Left lung (tissue), 10 donors: ENCODE results near the gene PHACTR1. TPM values are rescaled to one million over a fixed set of nuclear protein-coding genes. Genes with fewer than 3 reads are reported as not detected.

ENCODE experiments used
- ATAC-seq: fragments of 200-7000 bp; cut with Tn5 transposase; one replicate; pipeline ENCODE4 v1.9.1; 2020; ENCODE audit warnings: moderate library complexity
- DNase-seq, 4 donors: peaks; one replicate each; pipeline ENCODE4 v3.0.0-alpha.2; 2013 to 2020
- H3K27ac ChIP-seq, 2 donors: fragments of 200-600 bp; sonication (generic) in 1 of 2; one replicate each; pipeline versions ENCODE4 v1.5.0 to v1.8.0; 2020 to 2021
- H3K27me3 ChIP-seq, 2 donors: fragments of 200-600 bp; sonication (generic) in 1 of 2; one replicate each; pipeline versions ENCODE4 v1.5.0 to v1.8.0; 2020 to 2021
- H3K36me3 ChIP-seq, 2 donors: fragments of 200-600 bp; sonication (generic) in 1 of 2; one replicate each; pipeline versions ENCODE4 v1.5.0 to v1.8.0; 2020 to 2021
- H3K4me1 ChIP-seq, 2 donors: fragments of 200-600 bp; one replicate each; pipeline ENCODE4 v1.8.0; 2021
- H3K4me3 ChIP-seq, 2 donors: fragments of 200-600 bp; sonication (generic) in 1 of 2; one replicate each; pipeline versions ENCODE4 v1.5.0 to v1.8.0; 2020 to 2021; ENCODE audit warnings: mild to moderate bottlenecking in 1 of 2
- H3K9me3 ChIP-seq, 2 donors: fragments of 200-600 bp; sonication (generic) in 1 of 2; one replicate each; pipeline versions ENCODE4 v1.5.0 to v1.8.0; 2020 to 2021
- CTCF ChIP-seq, 2 donors: fragments of 200-600 bp; sonication (generic) in 1 of 2; IDR thresholded peaks; one replicate each; pipeline versions ENCODE4 v1.5.0 to v1.8.0; 2021; ENCODE audit warnings: antibody characterized with exemption in 2 of 2
- intact Hi-C, 2 donors: fragments of 100-400 bp; cut with DNase I; formaldehyde crosslinking; loops; one replicate each; pipeline versions ENCODE4 v1.11.2 to v1.14.2; 2022
- polyA plus RNA-seq, 6 donors: library from polyadenylated mRNA; unstranded; fragments of 120-200 nt; gene quantifications; one replicate each; pipeline ENCODE4 v1.2.1, GENCODE V29; 2013; ENCODE audit not compliant: insufficient read length in 6 of 6
- total RNA-seq, 2 donors: library from RNA; stranded (reverse); fragmentation: NEBNext Ultra II Directional; extraction: Animal tissue kit (Norgen Biotek cat#: 25700); gene quantifications; one replicate each; pipeline ENCODE4 v1.2.1, GENCODE V29; 2021
- donor health status: DM: no; HTN: yes; CAD: no.
- donor health status: DM: no; HTN: no; CAD: no.

Gene PHACTR1
- total and polyA plus RNA-seq, 8 donors, result 12.1 to 53.3 (median 15.8) TPM

DNA sequence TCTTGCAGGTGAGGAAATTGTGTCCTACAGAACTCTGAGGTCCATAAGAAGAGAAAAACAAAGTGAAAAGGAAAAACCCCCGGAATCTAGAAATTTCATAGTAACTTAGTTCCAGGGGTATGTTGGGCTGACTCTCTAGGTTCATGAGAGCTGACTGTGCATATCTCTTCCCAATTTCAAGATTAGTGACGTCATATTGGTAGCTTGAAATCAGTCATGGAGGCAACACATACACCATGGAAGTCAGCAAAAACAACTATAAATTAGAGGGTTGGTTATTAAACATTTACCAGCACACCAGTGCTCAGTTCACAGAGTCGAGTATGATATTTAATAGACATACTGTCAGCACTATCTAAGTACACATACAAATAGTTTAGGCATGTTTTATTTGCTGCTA lies 49.8 kb downstream of the PHACTR1 start:
- H3K4me3 ChIP-seq, result no peak overlapping the region
- DNase-seq, result no peak
- peaks cover 0 to 16% of the 10 kb centered on the region in 2 donors for H3K27me3 ChIP-seq
- H3K4me1 ChIP-seq, result no peaks in the 10 kb centered on the region
- no peaks in the 10 kb centered on the region for H3K36me3 ChIP-seq
- no peak for TF ChIP-seq CTCF (IDR thresholded peaks at IDR 0.05)
- H3K27ac ChIP-seq, result no peak overlapping the region
- intact Hi-C loops, result no loop called here
- no peaks in the 10 kb centered on the region for H3K9me3 ChIP-seq
- ATAC-seq, result no peak

- ATAC-seq (no peak), DNase-seq (no peak)
- intact Hi-C loops, result no loop called here
- Histone ChIP-seq H3K9me3 (no peaks in the 10 kb centered on the region), H3K27ac (no peak overlapping the region), H3K36me3 (no peaks in the 10 kb centered on the region), H3K4me1 (no peaks in the 10 kb centered on the region), H3K27me3 (peaks cover 3 to 23% of the 10 kb centered on the region in 2 donors), H3K4me3 (no peak overlapping the region)
- no peak for TF ChIP-seq CTCF (IDR thresholded peaks at IDR 0.05)
Measured at GRCh38 chr6:12767016-12767415, 50.4 kb downstream of the PHACTR1 start.

GRCh38 chr6:12769556-12770256 lies 53.1 kb downstream of the PHACTR1 start:
- intact Hi-C loops, result no loop called here
- Histone ChIP-seq H3K9me3 (no peaks in the 10 kb centered on the region), H3K27me3 (peaks cover 9 to 37% of the 10 kb centered on the region in 2 donors), H3K4me1 (no peaks in the 10 kb centered on the region), H3K4me3 (no peak overlapping the region), H3K27ac (no peak overlapping the region), H3K36me3 (no peaks in the 10 kb centered on the region)
- ATAC-seq (no peak), DNase-seq (no peak)
- TF ChIP-seq CTCF (IDR thresholded peaks at IDR 0.05), result no peak

DNA sequence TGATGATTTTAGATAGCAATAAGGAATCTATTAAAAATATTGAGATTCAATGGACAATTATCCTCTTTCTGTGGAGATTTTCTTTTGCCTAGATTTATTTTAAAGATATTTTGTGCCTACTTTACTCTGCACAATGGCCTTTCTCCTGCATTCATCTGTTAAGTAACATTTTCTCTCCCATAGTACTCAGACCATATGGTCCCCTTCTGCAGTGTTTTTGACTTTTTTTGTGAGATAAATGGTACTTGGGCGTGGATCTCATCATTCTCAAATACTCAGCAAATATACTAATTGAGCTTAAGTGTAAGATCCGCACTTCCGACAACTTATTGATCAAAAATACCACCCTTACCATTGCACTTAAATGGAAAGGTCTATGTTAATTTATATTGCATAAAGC lies 55.8 kb downstream of the PHACTR1 start:
- no peak overlapping the region for H3K4me3 ChIP-seq
- H3K4me1 ChIP-seq, result no peaks in the 10 kb centered on the region
- H3K27me3 ChIP-seq, result peaks cover 9 to 43% of the 10 kb centered on the region in 2 donors
- no peak for ATAC-seq
- no peaks in the 10 kb centered on the region for H3K36me3 ChIP-seq
- no peak for TF ChIP-seq CTCF (IDR thresholded peaks at IDR 0.05)
- no peaks in the 10 kb centered on the region for H3K9me3 ChIP-seq
- H3K27ac ChIP-seq, result no peak overlapping the region
- no peak for DNase-seq
- intact Hi-C loops, result no loop called here

- Histone ChIP-seq H3K4me3 (no peak overlapping the region), H3K9me3 (no peaks in the 10 kb centered on the region), H3K4me1 (no peaks in the 10 kb centered on the region), H3K27me3 (peaks cover 9 to 28% of the 10 kb centered on the region in 2 donors), H3K27ac (no peak overlapping the region), H3K36me3 (no peaks in the 10 kb centered on the region)
- intact Hi-C loops, result no loop called here
- DNase-seq (no peak), ATAC-seq (no peak)
- TF ChIP-seq CTCF (IDR thresholded peaks at IDR 0.05), result no peak
Measured at GRCh38 chr6:12776291-12776690, 59.7 kb downstream of the PHACTR1 start.
